ENCODE measurements around the gene CYP2W1.
"Not testable (repeated sequence)": the region's sequence is repeated elsewhere in the genome, so short reads cannot be mapped to it uniquely, and the experiment has no call there.

CYP2W1 gene

DNA sequence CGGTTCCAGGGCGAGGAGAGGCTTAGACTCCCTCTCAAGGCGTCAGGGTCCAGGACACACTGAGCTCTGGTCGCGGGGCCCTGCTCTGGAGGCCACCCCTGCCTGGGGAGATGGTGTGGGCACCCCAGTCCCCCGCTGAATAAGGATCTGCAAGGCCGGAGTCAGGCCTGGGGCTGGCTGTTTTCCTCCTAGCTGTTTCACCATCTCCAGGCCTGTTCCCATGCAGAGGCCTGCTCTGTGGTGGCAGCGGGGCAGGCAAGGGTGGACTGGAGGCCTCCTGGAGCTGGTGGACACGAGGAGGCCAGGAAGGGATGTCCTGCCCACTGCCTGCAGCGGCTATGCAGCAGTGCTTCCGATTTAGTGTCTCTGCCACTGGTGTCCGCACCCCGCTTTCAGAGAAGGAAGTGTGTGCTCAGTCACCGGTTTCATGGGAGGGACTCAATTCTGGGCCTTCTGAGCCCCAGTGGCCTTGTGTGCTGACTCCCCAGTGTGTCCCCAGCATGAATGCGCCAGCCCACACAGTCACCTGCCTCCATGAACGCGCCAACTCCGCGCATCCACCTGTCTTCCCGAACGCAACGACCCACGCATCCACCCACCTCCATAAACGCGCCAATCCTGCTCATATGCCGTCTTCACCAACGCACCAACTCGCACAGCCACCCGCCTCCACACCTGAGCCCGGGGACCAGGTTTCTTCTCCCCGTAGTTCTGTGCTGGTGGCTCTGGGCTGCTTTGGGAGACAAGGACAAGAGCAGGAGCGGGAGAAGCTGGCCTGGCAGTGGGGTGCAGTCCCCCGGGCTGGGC, 46.9 kb downstream of the CYP2W1 start:
- FAIRE-seq, result no peak

DNA sequence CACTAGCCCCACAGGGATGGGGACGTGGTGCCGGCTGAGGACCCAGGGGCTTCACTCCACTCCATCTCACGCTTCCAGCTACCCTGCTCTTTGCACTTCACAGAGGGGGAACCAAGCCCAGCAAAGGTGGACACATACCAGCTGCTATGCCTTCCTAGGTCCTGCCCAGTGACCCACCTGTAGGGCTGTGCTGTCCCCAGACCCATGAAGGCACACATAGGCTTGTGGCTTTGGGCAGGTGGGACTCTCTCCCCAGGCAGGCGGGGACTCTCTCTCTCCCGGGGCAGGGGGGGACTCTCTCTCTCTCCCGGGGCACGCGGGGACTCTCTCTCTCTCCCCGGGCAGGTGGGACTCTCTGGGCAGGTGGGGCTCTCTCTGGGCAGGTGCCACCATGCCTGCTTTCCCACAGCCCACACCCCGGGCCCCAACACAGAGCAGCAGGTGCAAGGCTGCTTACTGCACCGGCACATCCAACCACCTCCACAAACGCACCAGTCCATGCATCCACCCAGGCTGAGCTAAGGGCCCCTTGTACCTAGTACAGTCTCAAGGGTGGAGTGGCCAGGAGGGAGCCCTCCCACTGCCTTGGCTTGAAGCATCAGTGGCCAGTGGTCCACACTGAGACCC, 47.6 kb downstream of the CYP2W1 start:
- FAIRE-seq, result no peak

DNA sequence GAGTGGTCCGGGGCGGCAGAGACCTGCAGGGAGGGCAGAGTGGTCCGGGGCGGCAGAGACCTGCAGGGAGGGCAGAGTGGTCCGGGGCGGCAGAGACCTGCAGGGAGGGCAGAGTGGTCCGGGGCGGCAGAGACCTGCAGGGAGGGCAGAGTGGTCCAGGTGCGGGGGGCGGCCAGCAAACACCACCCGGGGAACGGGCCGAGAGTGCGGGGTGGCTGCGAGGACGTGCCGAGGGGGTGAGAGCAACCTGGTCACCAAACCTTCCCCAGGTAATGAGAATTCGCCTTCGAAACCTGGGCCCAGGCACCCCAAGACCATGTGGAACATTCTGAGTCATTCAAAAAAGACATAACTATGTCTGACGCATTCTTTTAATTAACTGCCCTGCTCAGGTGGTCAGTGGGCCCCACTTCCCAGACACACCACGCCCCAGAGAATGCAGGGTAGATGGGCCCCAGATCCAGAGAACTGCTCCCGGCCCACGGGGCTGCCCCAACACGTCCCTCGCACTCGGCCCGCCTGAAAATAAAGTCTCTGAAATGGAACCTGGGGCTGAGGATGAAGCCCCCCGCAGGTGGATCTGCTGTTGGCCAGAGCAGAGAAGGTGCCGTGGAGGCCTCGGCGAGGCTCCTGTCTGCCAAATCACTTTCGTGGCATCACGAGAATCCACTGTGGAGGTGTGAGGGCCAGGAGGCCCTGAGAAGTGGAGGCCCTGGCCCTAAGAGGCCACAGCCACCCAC, 48.9 kb downstream of the CYP2W1 start:
- FAIRE-seq, result no peak

DNA sequence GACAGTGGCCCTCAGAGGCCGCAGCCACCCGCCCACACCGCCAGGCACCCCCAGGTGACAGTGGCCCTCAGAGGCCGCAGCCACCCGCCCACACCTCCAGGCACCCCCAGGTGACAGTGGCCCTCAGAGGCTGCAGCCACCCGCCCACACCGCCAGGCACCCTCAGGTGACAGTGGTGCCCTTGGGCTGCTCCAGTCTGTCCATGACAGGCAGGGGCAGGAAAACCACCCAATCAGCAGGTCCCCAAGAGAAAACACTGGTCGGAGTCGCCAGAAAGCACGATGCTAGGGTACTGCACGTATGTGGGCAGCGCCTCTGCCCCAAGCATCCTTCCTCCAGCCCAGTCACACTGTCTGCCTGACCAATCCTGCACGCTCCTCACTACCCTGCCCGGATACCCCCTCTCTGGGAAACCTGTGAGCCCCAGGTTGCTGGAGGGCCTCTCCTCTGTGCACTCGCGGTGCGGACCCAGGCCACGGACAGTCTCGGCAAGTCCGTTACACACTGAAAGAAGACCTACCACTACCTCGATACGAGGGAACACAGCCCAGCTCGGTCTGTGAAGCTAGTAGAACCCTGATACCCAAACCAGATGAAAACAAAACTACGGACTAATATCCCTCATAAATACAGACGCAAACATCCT, 49.7 kb downstream of the CYP2W1 start:
- no peak for FAIRE-seq

DNA sequence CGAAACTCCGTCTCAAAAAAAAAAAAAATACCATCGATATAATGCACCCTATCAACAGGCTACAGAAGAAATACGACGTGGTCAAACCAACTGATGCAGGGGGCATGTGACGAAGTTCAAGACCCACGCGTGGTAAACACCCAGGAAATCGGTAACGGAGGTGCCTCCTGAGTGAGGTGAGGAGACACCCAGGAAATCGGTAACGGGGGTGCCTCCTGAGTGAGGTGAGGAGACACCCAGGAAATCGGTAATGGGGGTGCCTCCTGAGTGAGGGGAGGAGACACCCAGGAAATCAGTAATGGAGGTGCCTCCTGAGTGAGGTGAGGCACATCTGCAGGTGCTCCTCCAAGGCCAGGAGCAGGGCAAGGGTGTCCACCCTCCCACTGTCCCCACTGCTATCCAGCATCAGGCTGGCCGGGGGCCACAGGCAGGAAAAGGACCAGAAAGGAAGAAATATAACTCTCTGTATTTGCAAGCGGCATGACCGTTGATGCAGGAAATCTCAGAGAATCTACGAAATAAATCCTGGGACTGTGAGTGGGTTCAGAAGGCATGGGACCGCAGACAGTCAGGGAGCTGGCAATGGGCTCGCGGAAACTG, 50.7 kb downstream of the CYP2W1 start:
- FAIRE-seq, result no peak

DNA sequence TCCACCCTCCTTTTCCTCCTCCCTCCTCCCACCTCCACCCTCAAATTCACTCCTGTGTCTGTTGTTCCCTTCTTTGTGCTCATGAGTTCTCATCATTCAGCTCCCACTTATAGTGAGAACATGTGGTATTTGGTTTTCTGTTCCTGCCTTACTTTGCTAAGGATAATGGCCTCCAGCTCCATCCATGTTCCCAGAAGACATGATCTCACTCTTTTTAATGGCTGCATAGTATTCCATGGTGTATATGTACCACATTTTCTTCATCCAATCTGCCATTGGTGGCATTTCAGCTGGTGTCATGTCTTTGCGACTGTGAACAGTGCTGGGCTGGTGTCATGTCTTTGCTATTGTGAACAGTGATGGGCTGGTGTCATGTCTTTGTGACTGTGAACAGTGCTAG, 51.8 kb downstream of the CYP2W1 start:
- not testable (repeated sequence) for FAIRE-seq

DNA sequence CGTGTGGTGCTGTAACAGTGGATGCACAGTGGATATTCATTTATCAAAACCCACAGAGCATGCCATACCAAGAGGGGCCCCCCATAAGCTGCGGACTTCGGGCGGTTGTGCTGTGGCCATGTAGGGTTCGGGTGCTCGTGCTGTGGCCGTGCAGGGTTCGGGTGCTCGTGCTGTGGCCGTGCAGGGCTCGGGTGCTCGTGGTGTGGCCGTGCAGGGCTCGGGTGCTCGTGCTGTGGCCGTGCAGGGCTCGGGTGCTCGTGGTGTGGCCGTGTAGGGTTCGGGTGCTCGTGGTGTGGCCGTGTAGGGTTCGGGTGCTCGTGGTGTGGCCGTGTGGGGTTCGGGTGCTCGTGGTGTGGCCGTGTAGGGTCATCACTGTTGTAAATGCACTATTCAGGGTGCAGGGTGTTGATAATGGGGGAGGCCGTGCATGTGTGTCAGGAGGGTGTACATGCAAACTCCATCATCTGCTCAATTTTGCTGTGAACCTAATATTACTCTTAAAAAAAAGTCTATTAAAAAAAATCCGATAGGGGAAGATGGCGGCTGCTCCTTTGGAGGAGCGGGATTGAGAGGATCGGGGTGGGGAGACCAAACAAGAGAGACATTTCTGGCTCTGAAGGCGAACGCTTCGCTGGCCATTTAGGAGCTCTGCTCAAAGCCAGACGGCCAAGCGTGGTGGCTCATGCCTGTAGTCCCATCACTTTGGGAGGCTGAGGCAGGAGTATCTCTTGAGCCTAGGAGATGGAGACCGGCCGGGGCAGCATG, 53.4 kb downstream of the CYP2W1 start:
- FAIRE-seq, result not testable (repeated sequence)
